Neuronal stem cell (in vitro differentiated cells): ENCODE measurements around the gene CARD10.

Source experiments
- DNase-seq: peaks from one replicate; pipeline ENCODE4 v3.0.0-alpha.2; 2013; ENCODE audit warnings: low spot score
- H2AFZ ChIP-seq: one replicate; pipeline ENCODE4 v1.6.1; 2013; ENCODE audit warnings: mild to moderate bottlenecking, low read length, inconsistent platforms
- H2AK5ac ChIP-seq: 2 replicates; pipeline ENCODE4 v1.6.1; 2013; ENCODE audit warnings: low read depth, mild to moderate bottlenecking, inconsistent platforms, low read length, moderate library complexity, mixed read lengths
- H2BK120ac ChIP-seq: 2 replicates; pipeline ENCODE4 v1.6.1; 2013; ENCODE audit warnings: low read depth, mild to moderate bottlenecking, inconsistent platforms, low read length, moderate library complexity, mixed read lengths
- H2BK12ac ChIP-seq: one replicate; pipeline ENCODE4 v1.6.1; 2013; ENCODE audit warnings: low read length, inconsistent platforms
- H2BK15ac ChIP-seq: 2 replicates; pipeline ENCODE4 v1.6.1; 2013; ENCODE audit warnings: mild to moderate bottlenecking, low read length, inconsistent platforms, mixed read lengths
- H2BK5ac ChIP-seq: one replicate; pipeline ENCODE4 v1.6.1; 2013; ENCODE audit warnings: inconsistent platforms, mild to moderate bottlenecking, low read length, moderate library complexity
- H3K14ac ChIP-seq: one replicate; pipeline ENCODE4 v1.6.1; 2013; ENCODE audit warnings: low read length, inconsistent platforms
- H3K18ac ChIP-seq: 2 replicates; pipeline ENCODE4 v1.6.1; 2013; ENCODE audit warnings: low read length, inconsistent platforms
- H3K23ac ChIP-seq: 2 replicates; pipeline ENCODE4 v1.6.1; 2013; ENCODE audit warnings: low read depth, mild to moderate bottlenecking, mixed read lengths, low read length, inconsistent platforms; ENCODE audit not compliant: poor library complexity
- H3K27ac ChIP-seq: replicated peaks from 3 replicates; pipeline ENCODE4 v1.5.1; 2013; ENCODE audit warnings: low read length, inconsistent platforms
- H3K27me3 ChIP-seq, 3 experiments: 2 replicates each; pipeline ENCODE4 v1.6.1; 2013; ENCODE audit warnings: low read length in 3 of 3, mild to moderate bottlenecking in 2 of 3, inconsistent platforms in 1 of 3, low read depth in 1 of 3, mixed read lengths in 1 of 3, moderate library complexity in 1 of 3; ENCODE audit not compliant: control insufficient read depth in 3 of 3, insufficient read depth in 3 of 3
- H3K36me3 ChIP-seq, 2 donors: replicated peaks in 1 of 2; 2 replicates each; pipeline ENCODE4 v1.6.1; 2013; ENCODE audit warnings: low read length in 2 of 2; ENCODE audit not compliant: control insufficient read depth in 2 of 2, insufficient read depth in 2 of 2
- H3K4ac ChIP-seq: 2 replicates; pipeline ENCODE4 v1.6.1; 2013; ENCODE audit warnings: inconsistent platforms, mild to moderate bottlenecking, low read length, moderate library complexity
- H3K4me1 ChIP-seq, 2 donors: 1 replicate in 1 of 2; 2 replicates in 1 of 2; pipeline ENCODE4 v1.6.1; 2013; ENCODE audit warnings: low read length in 2 of 2, low read depth in 1 of 2; ENCODE audit not compliant: control insufficient read depth in 2 of 2, insufficient read depth in 1 of 2
- H3K4me2 ChIP-seq: one replicate; pipeline ENCODE4 v1.6.1; 2013; ENCODE audit warnings: mild to moderate bottlenecking, low read length, inconsistent platforms; ENCODE audit not compliant: insufficient read depth, poor library complexity, severe bottlenecking
- H3K4me3 ChIP-seq, 2 donors: 2 replicates each; pipeline ENCODE4 v1.5.1; 2013; ENCODE audit warnings: low read length in 2 of 2, mild to moderate bottlenecking in 2 of 2, inconsistent platforms in 1 of 2, moderate library complexity in 1 of 2
- H3K79me1 ChIP-seq: one replicate; pipeline ENCODE4 v1.6.1; 2013; ENCODE audit warnings: low read depth, mild to moderate bottlenecking, inconsistent platforms, low read length, moderate library complexity
- H3K9ac ChIP-seq: one replicate; pipeline ENCODE4 v1.6.1; 2013; ENCODE audit warnings: mild to moderate bottlenecking, low read depth, low read length, inconsistent platforms; ENCODE audit not compliant: poor library complexity
- H3K9me3 ChIP-seq, 2 donors: replicated peaks in 1 of 2; 2 replicates each; pipeline versions ENCODE3 to v1.6.1; 2013; ENCODE audit warnings: low read length in 2 of 2, mild to moderate bottlenecking in 2 of 2, inconsistent platforms in 1 of 2, low read depth in 1 of 2, mixed read lengths in 1 of 2, moderate library complexity in 1 of 2; ENCODE audit not compliant: control insufficient read depth in 2 of 2, insufficient read depth in 1 of 2
- H4K8ac ChIP-seq: one replicate; pipeline ENCODE4 v1.6.1; 2013; ENCODE audit warnings: low read depth, mild to moderate bottlenecking, inconsistent platforms, low read length, moderate library complexity
- H4K91ac ChIP-seq: one replicate; pipeline ENCODE4 v1.6.1; 2013; ENCODE audit warnings: low read length, low read depth, mild to moderate bottlenecking, inconsistent platforms; ENCODE audit not compliant: poor library complexity
- WGBS, 2 donors: extraction: QIAGEN DNeasy Blood & Tissue Kit; methylation state at CpG; one replicate each; pipeline ENCODE4 v1.1.7; 2013; ENCODE audit warnings: missing lambda C conversion rate in 2 of 2, mixed read lengths in 1 of 2; ENCODE audit not compliant: insufficient read length in 2 of 2, insufficient replicate concordance in 1 of 2; ENCODE audit errors: extremely low coverage in 2 of 2; 5-methylcytosine and 5-hydroxymethylcytosine counted together

The CARD10 gene

DNA sequence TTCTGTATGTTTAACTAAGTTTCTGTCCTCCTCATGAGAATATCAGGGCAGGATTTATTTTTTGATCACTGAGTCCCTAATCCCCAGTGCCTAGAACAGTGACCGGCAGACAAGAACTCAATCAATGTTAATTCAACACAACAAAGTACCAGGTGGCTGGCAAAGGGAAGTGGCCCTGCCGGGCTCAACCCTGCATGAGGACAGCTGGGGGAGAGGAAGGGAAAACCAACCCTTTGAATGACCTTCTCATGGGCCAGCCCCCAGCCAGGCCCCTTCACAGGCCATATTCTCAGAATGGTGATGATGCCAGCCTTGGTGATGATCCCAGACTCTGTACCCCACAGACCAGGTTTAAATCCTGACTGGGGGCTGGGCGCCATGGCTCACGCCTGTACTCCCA, 31.6 kb downstream of the CARD10 start:
- Histone ChIP-seq H4K8ac (no peak overlapping the region), H2BK15ac (no peak overlapping the region), H3K36me3 (no peaks in the 10 kb centered on the region), H3K27ac (no peak overlapping the region), H3K4me3 (no peak overlapping the region), H3K9me3 (no peaks in the 10 kb centered on the region), H2BK120ac (no peak overlapping the region), H2AFZ (no peak overlapping the region), H3K4ac (no peak overlapping the region), H3K23ac (no peak overlapping the region), H3K14ac (no peak overlapping the region), H3K4me2 (no peak overlapping the region), H4K91ac (no peak overlapping the region), H3K18ac (no peak overlapping the region), H3K27me3 (no peaks in the 10 kb centered on the region), H3K4me1 (peaks cover 25 to 41% of the 10 kb centered on the region in 2 donors), H2BK5ac (no peak overlapping the region), H3K9ac (no peak overlapping the region), H3K79me1 (no peaks in the 10 kb centered on the region), H2BK12ac (no peak overlapping the region), H2AK5ac (no peak overlapping the region)
- WGBS, 2 donors = no CpG with 5 or more reads among the region's 4 CpGs
- DNase-seq = no peak

GRCh38 chr22:37487129-37487528, 32.1 kb downstream of the CARD10 start:
- Histone ChIP-seq H2BK15ac (peak overlapping the region; percentile 73), H4K91ac (no peak overlapping the region), H3K27me3 (no peaks in the 10 kb centered on the region)

GRCh38 chr22:37486224-37486845, 32.9 kb downstream of the CARD10 start, which contains the start of gene MFNG:
TSS of gene MFNG (minus strand) at chr22:37486384. CDS start at chr22:37486177, 207 bp downstream.
- peak within 1 kb of the TSS; percentile 45 for H3K23ac ChIP-seq
- peak within 1 kb of the TSS; percentile 96 for H4K91ac ChIP-seq
- peak within 1 kb of the TSS; percentile 25 for H3K14ac ChIP-seq
- H2AFZ ChIP-seq = peak within 1 kb of the TSS; percentile 77
- peak within 1 kb of the TSS; percentile 99 for H2BK15ac ChIP-seq
- no peaks in the 10 kb centered on the region for H3K9me3 ChIP-seq
- no CpG with 5 or more reads among the region's 24 CpGs for WGBS, 2 donors
- no peaks in the 10 kb centered on the region for H3K36me3 ChIP-seq
- peaks cover 25 to 43% of the 10 kb centered on the region in 2 donors for H3K4me1 ChIP-seq
- H2AK5ac ChIP-seq = peak within 1 kb of the TSS; percentile 99
- H3K9ac ChIP-seq = no peak within 1 kb of the TSS
- peak within 1 kb of the TSS; percentile 90 for H3K4ac ChIP-seq
- H2BK12ac ChIP-seq = peak within 1 kb of the TSS; percentile 97
- H3K4me2 ChIP-seq = peak within 1 kb of the TSS; percentile 40
- H2BK5ac ChIP-seq = peak within 1 kb of the TSS; percentile 97
- peak within 1 kb of the TSS; percentile 98 for H2BK120ac ChIP-seq
- H3K18ac ChIP-seq = peak within 1 kb of the TSS; percentile 90
- H3K4me3 ChIP-seq = peak within 1 kb of the TSS in 1 of 2 donors; percentile 3
- H3K27me3 ChIP-seq = no peaks in the 10 kb centered on the region
- DNase-seq = peak; percentile 62
- H3K79me1 ChIP-seq = peaks cover 3% of the 10 kb centered on the region
- H4K8ac ChIP-seq = no peak within 1 kb of the TSS
- no peak within 1 kb of the TSS for H3K27ac ChIP-seq

More at GRCh38 chr22:37487129-37487528, 32.1 kb downstream of the CARD10 start:
- Histone ChIP-seq H3K23ac (no peak overlapping the region), H3K18ac (peak overlapping the region; percentile 87), H2AK5ac (peak overlapping the region; percentile 66), H3K4me1 (peaks cover 25 to 43% of the 10 kb centered on the region in 2 donors), H4K8ac (no peak overlapping the region), H2BK120ac (no peak overlapping the region), H2AFZ (peak overlapping the region; percentile 77), H2BK5ac (no peak overlapping the region), H3K4me2 (no peak overlapping the region), H2BK12ac (no peak overlapping the region), H3K79me1 (peaks cover 2% of the 10 kb centered on the region), H3K4me3 (no peak overlapping the region), H3K14ac (no peak overlapping the region), H3K27ac (no peak overlapping the region), H3K9ac (no peak overlapping the region), H3K9me3 (no peaks in the 10 kb centered on the region), H3K36me3 (no peaks in the 10 kb centered on the region), H3K4ac (no peak overlapping the region)
- no peak for DNase-seq
- WGBS, 2 donors = no CpG with 5 or more reads among the region's 10 CpGs

DNA sequence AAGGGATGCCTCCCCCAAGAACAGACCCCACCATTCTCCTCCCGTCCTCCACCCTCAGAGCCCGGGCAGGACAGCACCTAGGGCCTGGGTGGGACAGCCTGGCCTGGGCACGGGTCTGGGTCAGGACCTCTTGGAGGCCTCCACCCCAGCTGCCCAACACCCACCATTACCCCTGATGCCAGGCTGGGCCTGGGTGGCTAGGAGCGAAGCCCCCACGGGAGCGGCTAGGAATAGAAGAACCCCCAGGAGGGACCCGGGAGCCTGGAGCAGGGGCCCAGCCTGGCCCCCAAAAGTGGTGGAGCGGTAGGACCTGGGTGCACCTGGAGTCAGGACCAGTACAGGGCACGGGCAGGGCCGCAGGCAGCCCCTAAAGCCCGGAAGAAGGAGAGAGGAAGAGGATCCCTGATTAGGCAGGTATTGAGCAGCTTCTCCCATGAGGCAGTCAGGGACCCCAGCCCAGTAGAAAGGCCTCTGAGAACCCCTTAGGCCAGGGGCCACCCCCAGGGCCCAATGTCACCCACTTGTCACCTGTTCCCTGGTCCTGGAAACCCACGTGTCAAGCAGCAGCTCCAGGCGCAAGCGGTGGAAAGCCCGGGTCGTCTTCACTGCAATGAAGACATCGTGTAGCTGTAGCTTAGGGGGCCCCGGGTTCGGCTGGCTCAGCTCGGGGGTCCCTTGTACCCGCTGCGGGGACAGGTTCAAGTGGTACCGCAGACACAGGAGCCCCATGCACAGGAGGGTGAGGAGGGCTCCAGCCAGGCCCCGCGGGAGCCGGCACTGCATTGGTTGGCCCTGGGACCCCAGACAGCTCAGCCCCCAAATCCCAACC, 33.6 kb downstream of the CARD10 start:
- DNase-seq = no peak
- Histone ChIP-seq H3K23ac (peak overlapping the region; percentile 45), H3K9me3 (no peaks in the 10 kb centered on the region), H3K4me2 (peak overlapping the region; percentile 40), H4K91ac (peak overlapping the region; percentile 96), H3K27me3 (no peaks in the 10 kb centered on the region), H4K8ac (no peak overlapping the region), H3K18ac (peak overlapping the region; percentile 90), H3K27ac (no peak overlapping the region), H2BK12ac (peak overlapping the region; percentile 97), H3K79me1 (peaks cover 3% of the 10 kb centered on the region), H2BK15ac (peak overlapping the region; percentile 99), H2AK5ac (peak overlapping the region; percentile 99), H3K36me3 (no peaks in the 10 kb centered on the region), H3K14ac (peak overlapping the region; percentile 25), H3K4ac (peak overlapping the region; percentile 90), H3K4me3 (peak overlapping the region in 1 of 2 donors; percentile 3), H3K4me1 (peaks cover 25 to 43% of the 10 kb centered on the region in 2 donors), H3K9ac (no peak overlapping the region), H2AFZ (peak overlapping the region; percentile 77), H2BK120ac (peak overlapping the region; percentile 98), H2BK5ac (peak overlapping the region; percentile 97)
- WGBS, 2 donors = no CpG with 5 or more reads among the region's 26 CpGs
